Activated CD4-positive, alpha-beta memory T cell treated with anti-CD3 and anti-CD28 coated beads for 36 hours (primary cell): ENCODE measurements around the gene DFFA. TPM values are rescaled to one million over a fixed set of nuclear protein-coding genes. Genes with fewer than 3 reads are reported as not detected.
A peak's percentile ranks its signal among the peaks of the same experiment; 100 is the strongest.
"Not testable (repeated sequence)": the region's sequence is repeated elsewhere in the genome, so short reads cannot be mapped to it uniquely, and the experiment has no call there.

ENCODE experiments used
- CTCF ChIA-PET: fragments of 350-600 bp; sonication (Branson Sonifier 250); formaldehyde crosslinking; loops from one replicate; lab custom pipeline; 2021; ENCODE audit warnings: antibody characterized with exemption, inconsistent platforms; lab: Charles Lee
- POLR2A ChIA-PET: fragments of 350-600 bp; sonication (Branson Sonifier 250); formaldehyde crosslinking; loops from one replicate; lab custom pipeline; 2021; ENCODE audit warnings: antibody characterized with exemption; lab: Charles Lee
- DNase-seq: peaks from one replicate; pipeline ENCODE4 v3.0.0-alpha.2; 2020
- H3K27ac Mint-ChIP-seq: one replicate; pipeline ENCODE4 v1.8.0; 2021; ENCODE audit warnings: mixed read lengths
- H3K27me3 Mint-ChIP-seq: one replicate; pipeline ENCODE4 v1.8.0; 2021; ENCODE audit warnings: mixed read lengths
- H3K36me3 Mint-ChIP-seq: one replicate; pipeline ENCODE4 v1.8.0; 2021; ENCODE audit warnings: mixed read lengths
- H3K4me1 Mint-ChIP-seq: one replicate; pipeline ENCODE4 v1.8.0; 2021; ENCODE audit warnings: low read depth, mixed read lengths
- H3K4me3 Mint-ChIP-seq: one replicate; pipeline ENCODE4 v1.8.0; 2021; ENCODE audit warnings: mild to moderate bottlenecking, mixed read lengths
- H3K9me3 Mint-ChIP-seq: one replicate; pipeline ENCODE4 v1.8.0; 2021; ENCODE audit warnings: mixed read lengths
- intact Hi-C: fragments of 100-400 bp; cut with micrococcal nuclease; formaldehyde crosslinking; loops from one replicate; pipeline ENCODE4 v1.15.1; 2023
- total RNA-seq, 2 experiments: library from RNA; stranded (reverse); gene quantifications; one replicate each; pipeline ENCODE4 v1.2.3, GENCODE V29; 2021

DFFA gene
- total RNA-seq, 2 experiments from 2014 or later: 32.0 to 32.8 TPM

DNA sequence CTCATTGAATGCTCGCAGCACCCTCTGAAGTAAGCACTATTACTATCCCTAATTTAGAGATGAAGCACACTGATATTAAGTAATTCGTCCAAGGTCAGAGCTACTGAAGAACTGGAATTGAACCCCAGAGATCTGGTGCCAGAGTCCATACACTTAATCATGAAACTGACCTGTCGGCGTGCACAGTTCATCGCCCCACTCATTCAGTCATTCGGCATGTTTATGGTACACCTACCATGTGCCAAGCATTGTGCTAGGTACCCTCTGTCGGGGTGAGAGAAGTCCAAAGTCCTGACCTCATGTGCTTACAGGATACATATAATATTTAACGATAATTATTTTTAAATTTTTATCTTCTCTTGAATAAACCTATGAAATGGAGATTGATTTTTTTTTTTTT lies 47.7 kb downstream of the DFFA start:
- no peaks in the 10 kb centered on the region for H3K9me3 Mint-ChIP-seq
- ChIA-PET POLR2A (no interaction called here), CTCF (no interaction called here)
- H3K4me3 Mint-ChIP-seq: no peak overlapping the region
- DNase-seq: no peak
- no peak overlapping the region for H3K27ac Mint-ChIP-seq
- H3K4me1 Mint-ChIP-seq: peaks cover 2% of the 10 kb centered on the region
- no peaks in the 10 kb centered on the region for H3K27me3 Mint-ChIP-seq
- H3K36me3 Mint-ChIP-seq: peaks cover 4% of the 10 kb centered on the region
- intact Hi-C loops: no loop called here

DNA sequence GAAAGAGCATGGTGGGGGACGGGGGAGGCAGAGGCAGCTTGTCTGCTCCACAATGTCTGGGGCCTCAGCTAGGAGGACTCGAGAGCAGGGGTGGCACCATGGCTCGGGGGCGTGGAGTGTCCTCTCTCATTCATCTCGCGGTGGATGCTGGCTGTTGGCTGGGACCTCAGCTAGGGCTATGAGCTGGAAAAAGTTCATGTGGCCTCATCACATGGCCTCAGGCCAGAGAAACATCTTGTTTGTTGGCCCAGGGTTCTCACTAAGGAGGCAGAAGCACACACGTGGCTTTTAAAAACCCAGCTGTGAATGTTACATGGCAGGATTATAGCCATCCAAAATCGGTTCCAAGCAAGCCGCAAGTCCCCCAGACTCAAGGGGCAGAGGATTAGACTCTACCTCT lies 48.3 kb downstream of the DFFA start:
- no peak overlapping the region for H3K4me3 Mint-ChIP-seq
- H3K9me3 Mint-ChIP-seq: no peaks in the 10 kb centered on the region
- peaks cover 9% of the 10 kb centered on the region for H3K36me3 Mint-ChIP-seq
- H3K4me1 Mint-ChIP-seq: peaks cover 2% of the 10 kb centered on the region
- H3K27me3 Mint-ChIP-seq: no peaks in the 10 kb centered on the region
- ChIA-PET CTCF (no interaction called here), POLR2A (no interaction called here)
- H3K27ac Mint-ChIP-seq: no peak overlapping the region
- intact Hi-C loops: no loop called here
- DNase-seq: no peak

DNA sequence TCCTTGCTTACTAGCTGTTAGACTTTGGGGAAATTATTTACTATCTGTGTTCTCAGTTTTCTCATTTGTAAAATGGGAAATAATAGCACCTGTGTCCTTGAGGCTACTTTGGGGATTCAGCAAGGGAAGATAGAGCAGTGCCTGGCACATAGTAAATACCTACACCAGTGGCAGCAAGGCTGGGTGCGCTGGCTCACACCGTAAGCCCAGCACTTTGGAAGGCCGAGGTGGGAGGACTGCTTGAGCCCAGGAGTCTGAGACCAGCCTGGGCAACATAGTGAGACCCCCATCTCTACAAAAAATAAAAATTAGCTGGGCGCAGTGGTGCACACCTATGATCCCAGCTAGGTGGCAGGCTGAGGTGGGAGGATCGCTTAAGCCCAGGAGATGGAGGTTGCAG lies 50.7 kb downstream of the DFFA start:
- Mint-ChIP-seq H3K4me1 (no peaks in the 10 kb centered on the region), H3K36me3 (peaks cover 19% of the 10 kb centered on the region), H3K27me3 (no peaks in the 10 kb centered on the region), H3K9me3 (no peaks in the 10 kb centered on the region), H3K27ac (no peak overlapping the region), H3K4me3 (no peak overlapping the region)
- ChIA-PET CTCF (no interaction called here), POLR2A (no interaction called here)
- no peak for DNase-seq
- intact Hi-C loops: no loop called here

DNA sequence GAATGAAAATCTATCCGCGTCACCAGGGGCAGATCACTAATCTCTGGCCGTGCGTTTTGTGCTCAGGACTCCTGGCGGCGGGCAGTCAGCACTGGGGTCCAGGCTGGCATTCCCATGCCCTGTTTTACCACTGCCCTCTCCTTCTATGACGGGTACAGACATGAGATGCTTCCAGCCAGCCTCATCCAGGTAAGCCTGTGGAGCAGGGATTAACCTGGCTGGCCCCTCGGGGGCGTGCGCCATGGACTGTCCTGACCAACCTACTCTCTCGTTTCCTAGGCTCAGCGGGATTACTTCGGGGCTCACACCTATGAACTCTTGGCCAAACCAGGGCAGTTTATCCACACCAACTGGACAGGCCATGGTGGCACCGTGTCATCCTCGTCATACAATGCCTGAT lies 53.0 kb downstream of the DFFA start:
- intact Hi-C loops: no loop called here
- CTCF ChIA-PET: no interaction called here
- Mint-ChIP-seq H3K27ac (no peak overlapping the region), H3K4me3 (no peak overlapping the region), H3K4me1 (peaks cover 4% of the 10 kb centered on the region), H3K27me3 (no peaks in the 10 kb centered on the region), H3K9me3 (no peaks in the 10 kb centered on the region), H3K36me3 (peaks cover 32% of the 10 kb centered on the region)
- DNase-seq: no peak
- POLR2A ChIA-PET: no interaction called here

DNA sequence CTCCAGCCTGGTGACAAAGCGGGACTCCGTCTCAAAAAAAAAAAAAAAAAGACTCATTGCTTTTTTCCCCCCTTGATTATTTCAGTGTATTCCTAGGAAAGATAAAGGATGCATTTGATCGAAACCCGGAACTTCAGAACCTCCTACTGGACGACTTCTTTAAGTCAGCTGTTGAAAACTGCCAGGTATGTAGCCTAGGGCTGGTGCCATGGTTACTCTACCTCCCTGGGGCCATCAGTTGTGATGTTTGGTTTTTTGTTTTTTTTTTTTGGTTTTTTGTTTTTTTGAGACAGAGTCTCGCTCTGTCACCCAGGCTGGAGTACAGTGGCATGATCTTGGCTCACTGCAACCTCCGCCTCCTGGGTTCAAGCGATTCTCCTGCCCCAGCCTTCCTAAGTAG lies 53.6 kb downstream of the DFFA start:
- H3K27ac Mint-ChIP-seq, CTCF ChIA-PET, H3K4me1 Mint-ChIP-seq, POLR2A ChIA-PET, intact Hi-C loops, H3K4me3 Mint-ChIP-seq, H3K9me3 Mint-ChIP-seq, H3K27me3 Mint-ChIP-seq, DNase-seq: not testable (repeated sequence)
- peaks cover 32% of the 10 kb centered on the region for H3K36me3 Mint-ChIP-seq

DNA sequence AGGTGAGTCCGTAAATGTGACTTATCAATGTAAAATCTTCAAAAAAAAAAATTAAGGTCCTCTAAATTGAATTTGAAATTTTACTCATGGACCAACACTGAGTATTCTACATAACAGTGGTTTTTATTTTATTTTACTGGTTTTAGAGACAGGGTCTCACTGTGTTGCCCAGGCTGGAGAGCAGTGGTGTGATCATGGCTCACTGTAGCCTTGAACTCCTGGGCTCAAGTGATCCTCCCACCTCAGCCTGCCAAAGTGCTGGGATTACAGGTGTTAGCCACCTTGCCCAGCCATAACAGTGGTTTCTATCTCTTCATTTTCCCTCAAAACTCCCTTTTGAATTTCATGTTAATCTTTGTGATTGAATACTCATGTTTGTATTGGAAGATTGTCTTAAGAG lies 56.4 kb downstream of the DFFA start:
- H3K27me3 Mint-ChIP-seq, H3K4me1 Mint-ChIP-seq, DNase-seq, H3K9me3 Mint-ChIP-seq, H3K27ac Mint-ChIP-seq, H3K4me3 Mint-ChIP-seq, intact Hi-C loops: not testable (repeated sequence)
- ChIA-PET POLR2A (interaction anchor here (0.6 kb wide), 1 partner anchor 440 kb away, joined by 3 read pairs; no protein-coding TSS in a partner anchor), CTCF (interaction anchor here (0.6 to 1.0 kb wide), 2 partner anchors 79 to 277 kb away, joined by 3 read pairs; no protein-coding TSS in a partner anchor)
- peaks cover 52% of the 10 kb centered on the region for H3K36me3 Mint-ChIP-seq

DNA sequence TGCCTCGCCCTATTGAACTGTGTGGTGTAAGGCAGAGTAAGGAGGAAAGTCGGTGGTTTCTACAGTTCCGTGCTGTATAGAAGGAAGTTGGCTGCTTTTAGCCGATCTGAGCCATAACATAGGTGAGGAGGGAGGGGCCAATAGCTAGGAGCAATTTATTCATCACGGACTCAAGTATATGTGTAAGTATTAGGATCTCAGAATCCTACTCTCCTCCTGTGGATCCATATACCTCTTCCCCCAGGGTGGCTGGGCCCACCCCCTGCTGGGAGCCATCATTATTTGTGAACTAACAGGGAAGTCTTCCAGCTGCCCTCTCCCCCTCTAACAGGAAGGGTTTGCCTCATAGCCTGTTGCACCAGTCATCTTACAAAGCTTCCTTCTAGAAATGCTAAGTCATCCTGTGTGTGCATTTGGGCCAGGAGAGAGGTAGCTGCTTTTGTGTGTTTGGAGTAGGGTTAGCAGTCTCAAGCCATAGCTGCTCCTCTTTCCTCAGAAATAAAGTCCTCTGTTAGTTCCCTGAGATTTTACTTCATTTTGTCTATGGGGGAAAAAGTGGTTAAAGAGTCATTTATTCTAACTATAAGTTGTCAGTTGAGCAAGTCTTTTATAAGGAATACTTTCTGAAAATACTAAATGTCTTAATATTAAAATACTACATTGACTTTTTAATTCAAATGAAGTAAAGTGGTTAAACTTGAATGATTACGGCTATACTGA lies 57.0 kb downstream of the DFFA start:
- peaks cover 54% of the 10 kb centered on the region for H3K36me3 Mint-ChIP-seq
- DNase-seq: no peak
- no peak overlapping the region for H3K4me3 Mint-ChIP-seq
- H3K4me1 Mint-ChIP-seq: peaks cover 4% of the 10 kb centered on the region
- no peaks in the 10 kb centered on the region for H3K9me3 Mint-ChIP-seq
- ChIA-PET CTCF (interaction anchor here (0.6 to 1.0 kb wide), 2 partner anchors 80 to 276 kb away, joined by 3 read pairs; no protein-coding TSS in a partner anchor), POLR2A (no interaction called here)
- no peaks in the 10 kb centered on the region for H3K27me3 Mint-ChIP-seq
- H3K27ac Mint-ChIP-seq: peak overlapping the region; percentile 82
- intact Hi-C loops: no loop called here

DNA sequence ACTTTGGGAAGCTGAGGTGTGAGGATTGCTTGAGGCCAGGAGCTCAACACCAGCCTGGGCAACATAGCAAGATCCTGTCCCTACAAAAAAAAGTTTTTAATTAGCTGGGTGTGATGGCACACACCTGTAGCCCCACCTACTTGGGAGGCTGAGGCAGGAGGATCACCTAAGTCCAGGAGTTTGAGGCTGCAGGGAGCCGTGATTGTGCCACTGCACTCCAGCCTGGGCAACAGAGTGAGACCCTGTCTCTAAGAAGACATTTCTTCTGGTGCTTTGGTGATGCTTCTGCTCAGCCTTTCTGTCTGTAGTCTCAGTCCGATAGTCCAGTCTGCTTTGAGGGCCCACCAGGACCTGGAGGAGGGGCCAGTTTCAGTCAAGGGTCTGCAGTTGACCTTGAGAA lies 65.1 kb downstream of the DFFA start:
- Mint-ChIP-seq H3K9me3 (no peaks in the 10 kb centered on the region), H3K4me1 (peaks cover 10% of the 10 kb centered on the region), H3K36me3 (peaks cover 47% of the 10 kb centered on the region), H3K4me3 (no peak overlapping the region), H3K27ac (no peak overlapping the region), H3K27me3 (no peaks in the 10 kb centered on the region)
- CTCF ChIA-PET: interaction anchor here (0.6 kb wide), 1 partner anchor 149 kb away, joined by 3 read pairs; no protein-coding TSS in a partner anchor
- POLR2A ChIA-PET: no interaction called here
- no peak for DNase-seq
- intact Hi-C loops: no loop called here

Other genes starting within 250 kb of the DFFA start
- gene PGD, start 73.5 kb downstream of the DFFA start, total RNA-seq: 10 to 100 TPM; 94.6 to 96.7 TPM
- gene CENPS, start 42.1 kb downstream of the DFFA start, total RNA-seq: 10 to 100 TPM; 20.0 to 22.7 TPM
- gene CORT, start 22.5 kb downstream of the DFFA start, total RNA-seq: under 1 TPM in 1 of 2 experiments, not detected in 1; 0.36 TPM
- 10 to 100 TPM; 17.3 to 17.6 TPM for gene PEX14, start 2.4 kb upstream of the DFFA start, total RNA-seq